Testis (tissue), 2 donors: ENCODE measurements around the gene ARAP1.

ENCODE experiments used
- POLR2A ChIP-seq: fragments of 450-650 bp; IDR thresholded peaks from one replicate; pipeline ENCODE4 v1.6.1; 2017; ENCODE audit warnings: antibody characterized with exemption, mild to moderate bottlenecking, moderate library complexity
- TF ChIP-seq, protein P1 (sequence below), 3 experiments: fragments of 450-650 bp in 2 of 3; fragments of 200-600 bp in 1 of 3; sonication (generic) in 1 of 3; IDR thresholded peaks; one replicate each; pipeline ENCODE4 v1.5.1; 2016 to 2019; ENCODE audit warnings: antibody characterized with exemption in 3 of 3, mild to moderate bottlenecking in 2 of 3, moderate library complexity in 1 of 3

DNA sequence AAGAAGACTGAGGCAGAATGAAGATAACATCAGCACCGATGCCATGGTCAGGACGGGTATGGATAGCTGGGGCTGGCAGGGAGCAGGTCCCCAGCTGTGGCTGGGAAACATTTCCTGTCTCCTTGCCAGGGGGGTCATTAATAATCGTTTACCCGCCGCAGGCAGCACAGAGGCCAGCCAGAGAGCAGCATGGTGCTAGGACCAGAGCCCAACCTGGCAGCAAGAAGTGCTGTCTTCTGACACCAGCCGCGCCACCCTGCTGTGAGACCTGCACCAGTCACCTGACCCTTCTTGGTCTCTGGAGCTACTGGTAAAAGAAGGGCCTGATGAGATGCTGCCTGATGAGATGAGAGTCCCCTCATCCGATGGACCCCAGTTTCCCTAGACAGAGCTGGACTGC is 114.3 kb downstream of the ARAP1 start:
- TF ChIP-seq, protein P1, sequence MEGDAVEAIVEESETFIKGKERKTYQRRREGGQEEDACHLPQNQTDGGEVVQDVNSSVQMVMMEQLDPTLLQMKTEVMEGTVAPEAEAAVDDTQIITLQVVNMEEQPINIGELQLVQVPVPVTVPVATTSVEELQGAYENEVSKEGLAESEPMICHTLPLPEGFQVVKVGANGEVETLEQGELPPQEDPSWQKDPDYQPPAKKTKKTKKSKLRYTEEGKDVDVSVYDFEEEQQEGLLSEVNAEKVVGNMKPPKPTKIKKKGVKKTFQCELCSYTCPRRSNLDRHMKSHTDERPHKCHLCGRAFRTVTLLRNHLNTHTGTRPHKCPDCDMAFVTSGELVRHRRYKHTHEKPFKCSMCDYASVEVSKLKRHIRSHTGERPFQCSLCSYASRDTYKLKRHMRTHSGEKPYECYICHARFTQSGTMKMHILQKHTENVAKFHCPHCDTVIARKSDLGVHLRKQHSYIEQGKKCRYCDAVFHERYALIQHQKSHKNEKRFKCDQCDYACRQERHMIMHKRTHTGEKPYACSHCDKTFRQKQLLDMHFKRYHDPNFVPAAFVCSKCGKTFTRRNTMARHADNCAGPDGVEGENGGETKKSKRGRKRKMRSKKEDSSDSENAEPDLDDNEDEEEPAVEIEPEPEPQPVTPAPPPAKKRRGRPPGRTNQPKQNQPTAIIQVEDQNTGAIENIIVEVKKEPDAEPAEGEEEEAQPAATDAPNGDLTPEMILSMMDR (IDR thresholded peaks at IDR 0.05), result no peak
- TF ChIP-seq POLR2A, result no peak
